NCI-H524 treated with DMSO at 0.1 percent for 48 hours (cell line): ENCODE data around the gene HBD.
"Not testable (repeated sequence)": the region's sequence is repeated elsewhere in the genome, so short reads cannot be mapped to it uniquely, and the experiment has no call there.

Experiments
- DNase-seq: peaks from one replicate; lab custom pipeline; 2025; lab: John Stamatoyannopoulos, UW

Gene HBD

DNA sequence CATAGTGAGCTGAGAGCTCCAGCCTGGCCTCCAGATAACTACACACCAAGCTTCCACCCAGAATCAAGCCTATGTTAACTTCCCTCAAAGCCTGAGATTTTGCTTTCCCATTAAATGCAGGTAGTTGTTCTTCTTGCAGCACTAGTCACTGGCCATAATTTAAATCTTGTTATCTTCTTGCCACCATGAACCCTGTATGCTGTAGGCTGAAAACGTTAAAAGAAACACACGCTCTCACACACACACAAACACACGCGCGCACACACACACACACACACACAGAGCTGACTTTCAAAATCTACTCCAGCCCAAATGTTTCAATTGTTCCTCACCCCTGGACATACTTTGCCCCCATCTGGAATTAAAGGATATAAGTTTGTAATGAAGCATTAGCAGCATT, 19.2 kb upstream of the HBD start:
- DNase-seq: not testable (repeated sequence)

DNA sequence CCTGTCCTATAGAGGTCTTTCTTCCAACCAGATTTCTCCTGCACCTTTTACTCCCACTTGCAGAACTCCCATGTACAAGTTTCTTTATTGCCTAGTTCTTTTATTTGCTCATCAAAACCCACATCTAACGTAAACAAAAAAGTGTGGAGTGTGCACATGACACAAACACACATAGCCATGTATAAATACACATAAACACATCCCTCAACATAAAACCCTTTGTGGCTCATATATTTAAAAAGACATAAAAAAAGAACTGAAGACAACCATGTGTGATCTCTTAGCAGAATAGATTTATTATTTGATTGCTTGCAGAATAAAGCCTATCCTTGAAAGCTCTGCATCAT, 18.6 kb upstream of the HBD start:
- no peak for DNase-seq

GRCh38 chr11:5252192-5252918, 18.1 kb upstream of the HBD start:
- no peak for DNase-seq

- DNase-seq: no peak
These were observed 17.5 kb upstream of the HBD start for GRCh38 chr11:5251746-5252145.

GRCh38 chr11:5250543-5251204, 16.4 kb upstream of the HBD start:
- no peak for DNase-seq

DNA sequence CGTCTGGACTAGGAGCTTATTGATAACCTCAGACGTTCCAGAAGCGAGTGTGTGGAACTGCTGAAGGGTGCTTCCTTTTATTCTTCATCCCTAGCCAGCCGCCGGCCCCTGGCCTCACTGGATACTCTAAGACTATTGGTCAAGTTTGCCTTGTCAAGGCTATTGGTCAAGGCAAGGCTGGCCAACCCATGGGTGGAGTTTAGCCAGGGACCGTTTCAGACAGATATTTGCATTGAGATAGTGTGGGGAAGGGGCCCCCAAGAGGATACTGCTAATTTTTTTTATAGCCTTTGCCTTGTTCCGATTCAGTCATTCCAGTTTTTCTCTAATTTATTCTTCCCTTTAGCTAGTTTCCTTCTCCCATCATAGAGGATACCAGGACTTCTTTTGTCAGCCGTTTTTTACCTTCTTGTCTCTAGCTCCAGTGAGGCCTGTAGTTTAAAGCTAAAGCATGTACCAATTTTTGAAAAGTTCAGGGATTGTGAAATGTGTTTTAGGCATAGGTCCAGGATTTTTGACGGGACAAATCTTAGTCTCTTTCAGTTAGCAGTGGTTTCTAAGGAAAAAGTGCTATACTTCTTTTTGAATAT, 15.6 kb upstream of the HBD start, which contains the start of gene HBG1:
TSS of gene HBG1 (minus strand) at position 51 of the 590 bp plus-strand sequence. CDS start 53 bp downstream, outside the sequence.
- not testable (repeated sequence) for DNase-seq

GRCh38 chr11:5248498-5248897, 14.2 kb upstream of the HBD start:
- not testable (repeated sequence) for DNase-seq

DNA sequence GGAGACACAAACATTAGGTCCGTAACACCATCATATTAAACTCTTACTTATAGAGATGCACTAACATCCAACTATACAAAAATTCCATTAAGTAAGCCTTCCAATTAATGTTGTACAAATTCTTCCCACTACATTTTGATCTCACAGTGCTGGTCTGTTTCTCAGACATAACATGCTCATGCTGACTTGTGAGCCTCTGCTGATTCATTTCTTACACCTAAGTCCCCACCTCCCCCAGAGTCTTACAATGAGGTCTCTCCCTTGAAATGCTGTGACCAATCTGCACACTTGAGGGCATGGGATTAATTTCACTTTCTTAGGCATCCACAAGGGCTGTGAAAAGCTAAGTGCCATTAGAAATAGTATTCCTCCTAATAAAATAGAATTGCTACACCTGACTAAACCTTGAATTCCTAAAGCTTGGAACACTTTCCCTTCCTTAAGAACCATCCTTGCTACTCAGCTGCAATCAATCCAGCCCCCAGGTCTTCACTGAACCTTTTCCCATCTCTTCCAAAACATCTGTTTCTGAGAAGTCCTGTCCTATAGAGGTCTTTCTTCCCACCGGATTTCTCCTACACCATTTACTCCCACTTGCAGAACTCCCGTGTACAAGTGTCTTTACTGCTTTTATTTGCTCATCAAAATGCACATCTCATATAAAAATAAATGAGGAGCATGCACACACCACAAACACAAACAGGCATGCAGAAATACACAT, 13.3 kb upstream of the HBD start:
- no peak for DNase-seq

- no peak for DNase-seq
These were observed 12.6 kb upstream of the HBD start for GRCh38 chr11:5246772-5247471.

GRCh38 chr11:5245155-5245554, 10.9 kb upstream of the HBD start:
- DNase-seq: no peak

DNA sequence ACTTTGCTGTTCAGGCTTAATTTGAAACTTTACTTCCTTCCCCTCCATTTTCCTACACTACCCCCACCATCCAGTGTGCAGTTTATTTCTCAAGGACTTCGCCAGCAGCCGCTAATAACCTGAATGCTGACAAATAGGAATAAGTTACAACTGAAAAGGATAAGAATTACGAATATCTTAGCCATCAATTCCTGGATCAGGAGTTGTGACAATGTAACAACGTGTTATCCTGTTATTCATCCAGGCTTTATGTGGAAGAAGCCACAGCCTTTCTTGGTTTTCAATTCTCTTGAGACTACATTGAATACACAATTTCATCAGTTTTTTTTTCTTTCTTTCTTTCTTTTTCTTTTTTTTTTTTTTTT, 9.5 kb upstream of the HBD start:
- no peak for DNase-seq

DNA sequence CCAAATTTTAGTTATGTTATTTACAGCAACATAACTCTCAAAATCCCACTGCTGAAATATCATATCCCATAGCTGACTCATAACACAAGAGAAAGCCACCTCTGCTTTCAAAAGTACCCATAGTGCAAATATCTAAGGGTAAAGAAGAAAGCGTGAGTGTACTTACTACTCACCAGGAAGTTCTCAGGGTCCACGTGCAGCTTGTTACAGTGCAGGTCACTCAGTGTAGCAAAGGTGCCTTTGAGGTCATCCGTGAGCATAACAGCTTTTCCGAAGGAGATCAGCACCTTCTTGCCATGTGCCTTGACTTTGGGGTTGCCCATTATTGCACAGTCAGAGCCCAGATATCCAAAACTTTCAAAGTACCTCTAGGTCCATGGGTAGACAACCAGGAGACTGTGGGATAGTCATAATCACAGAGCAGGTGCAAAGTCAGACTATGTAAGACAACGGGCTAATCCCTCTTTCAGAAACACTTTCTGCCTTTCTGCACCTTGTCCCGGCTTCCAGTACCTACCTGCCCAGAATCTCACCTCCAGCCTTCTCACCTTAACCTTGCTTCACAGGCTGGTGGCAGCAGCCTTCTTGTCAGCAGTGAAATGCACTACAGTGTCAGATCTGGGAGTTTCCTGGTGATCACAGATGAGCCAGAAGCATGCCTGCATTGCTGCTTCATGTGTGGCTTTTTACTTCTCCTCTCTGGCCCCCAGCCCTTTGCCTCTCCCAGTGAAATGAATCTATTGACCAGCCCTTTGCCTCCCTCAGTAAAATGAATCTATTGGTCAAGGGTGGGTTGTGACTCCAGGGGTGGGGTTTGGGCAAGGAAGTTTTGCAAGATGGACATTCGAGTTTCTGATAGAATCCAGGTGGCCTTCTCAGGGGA, 8.9 kb upstream of the HBD start:
- DNase-seq: no peak

DNA sequence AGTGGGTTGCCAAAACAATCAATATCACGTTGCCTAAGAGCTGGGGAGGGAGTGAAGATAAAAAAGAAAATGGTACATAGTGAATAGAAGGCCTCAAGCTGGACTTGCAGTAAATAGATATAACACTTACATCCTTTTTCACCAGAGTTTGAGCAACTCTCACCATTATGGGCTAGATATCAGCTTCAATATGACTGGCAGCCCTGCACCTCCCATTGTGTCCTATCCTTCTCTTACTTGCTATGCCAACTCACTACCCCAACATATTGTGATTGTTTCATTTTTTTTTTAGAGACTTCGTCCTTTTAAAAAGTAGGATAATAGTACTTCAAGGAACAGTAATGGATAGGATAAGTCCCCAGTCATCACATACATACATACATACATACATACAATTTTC, 7.9 kb upstream of the HBD start:
- DNase-seq: no peak

GRCh38 chr11:5241458-5241857, 7.2 kb upstream of the HBD start:
- no peak for DNase-seq

DNA sequence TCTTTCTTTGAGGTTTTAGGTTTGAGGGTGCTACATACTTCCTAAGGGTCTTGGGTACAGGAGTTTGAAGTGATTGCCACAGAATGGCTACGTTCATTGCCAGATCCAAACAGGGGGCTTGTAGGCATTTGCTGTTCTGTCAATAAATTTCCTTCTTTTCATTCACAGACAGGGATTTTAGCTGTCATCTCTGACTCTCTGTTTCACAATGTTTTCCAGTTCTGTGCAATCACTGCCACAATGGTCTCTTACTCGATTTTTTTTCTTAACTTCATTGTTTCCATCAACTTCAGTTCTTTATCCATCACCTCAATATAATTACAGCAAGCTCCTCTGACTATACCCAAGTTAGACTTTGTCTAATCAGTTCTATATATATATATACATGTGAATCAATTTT, 6.2 kb upstream of the HBD start:
- DNase-seq: no peak

GRCh38 chr11:5240056-5240455, 5.8 kb upstream of the HBD start:
- DNase-seq: no peak

DNA sequence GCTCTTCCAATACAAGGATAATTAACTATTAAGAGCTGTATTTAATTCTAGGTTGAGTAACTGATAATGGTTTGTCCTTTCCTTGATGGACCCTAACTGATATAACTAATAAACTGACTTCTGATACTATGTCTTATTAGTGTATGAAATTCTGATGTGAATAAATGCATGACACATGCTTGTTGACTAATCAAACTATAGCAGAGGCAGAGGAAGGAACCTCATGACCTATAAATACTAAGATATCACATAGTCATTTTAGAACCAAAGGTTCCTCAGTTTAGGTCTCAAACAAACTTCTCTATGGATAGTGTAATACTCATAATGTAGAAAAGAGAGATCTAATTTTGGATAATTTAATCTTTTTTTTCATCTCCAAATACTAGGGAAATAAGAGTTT, 4.8 kb upstream of the HBD start:
- no peak for DNase-seq

DNA sequence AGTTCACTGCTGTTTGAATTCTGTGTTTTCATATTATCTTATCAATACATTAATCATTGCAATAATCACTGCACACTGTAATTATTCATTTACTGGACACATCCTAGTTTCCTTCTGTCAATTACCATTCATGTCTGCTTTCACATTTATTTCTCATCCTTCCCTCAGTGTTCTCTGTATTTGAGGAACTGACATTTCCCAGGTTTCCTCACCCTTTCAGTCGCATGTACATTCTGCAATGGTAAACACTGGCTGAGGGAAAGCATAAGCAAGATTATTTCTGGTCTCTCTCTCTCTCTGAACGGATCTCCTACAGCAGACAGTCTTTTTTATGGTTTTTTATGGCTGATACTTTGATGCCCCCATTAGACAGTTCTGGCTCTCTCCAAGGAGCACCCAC, 4.2 kb upstream of the HBD start:
- no peak for DNase-seq

GRCh38 chr11:5237420-5237819, 3.1 kb upstream of the HBD start:
- no peak for DNase-seq

DNA sequence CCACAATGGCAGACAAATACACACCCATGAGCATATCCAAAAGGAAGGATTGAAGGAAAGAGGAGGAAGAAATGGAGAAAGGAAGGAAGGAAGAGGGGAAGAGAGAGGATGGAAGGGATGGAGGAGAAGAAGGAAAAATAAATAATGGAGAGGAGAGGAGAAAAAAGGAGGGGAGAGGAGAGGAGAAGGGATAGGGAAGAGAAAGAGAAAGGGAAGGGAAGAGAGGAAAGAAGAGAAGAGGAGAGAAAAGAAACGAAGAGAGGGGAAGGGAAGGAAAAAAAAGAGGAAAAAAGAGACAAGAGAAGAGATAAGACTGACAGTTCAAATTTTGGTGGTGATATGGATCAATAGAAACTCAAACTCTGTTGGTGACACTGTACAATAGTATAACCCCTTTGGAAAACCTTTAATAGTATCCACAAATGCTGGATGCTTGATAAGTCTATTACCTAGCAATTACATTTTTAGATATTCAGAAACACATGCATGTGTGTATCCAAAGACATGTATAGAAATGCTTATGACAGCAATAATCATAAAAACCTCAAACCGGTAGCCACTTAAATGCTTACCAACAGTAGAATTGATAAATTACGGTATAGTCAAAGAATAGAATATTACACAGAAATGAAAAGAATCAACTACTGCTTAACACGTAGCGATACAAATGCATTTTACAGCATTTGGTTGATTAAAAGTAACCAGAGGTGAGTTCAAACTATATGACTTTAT, 1.2 kb upstream of the HBD start:
- no peak for DNase-seq

GRCh38 chr11:5233307-5233706, 976 bp downstream of the HBD start:
- DNase-seq: no peak
